GM10266 (cell line): ENCODE data around the gene GSC2.

Experiments used
- DNase-seq: peaks from one replicate; pipeline ENCODE4 v3.0.0; 2012; ENCODE audit errors: extremely low spot score
- CTCF ChIP-seq: IDR thresholded peaks from 2 replicates; pipeline ENCODE4 v1.5.1; 2012; ENCODE audit warnings: mild to moderate bottlenecking, low read depth; ENCODE audit not compliant: control insufficient read depth, insufficient read depth; ENCODE audit errors: missing control alignments

The GSC2 gene

GRCh38 chr22:19139001-19139356 lies 11.1 kb downstream of the GSC2 start:
- DNase-seq = no peak
- no peak for TF ChIP-seq CTCF

- no peak for TF ChIP-seq CTCF
- DNase-seq = no peak
Measured at GRCh38 chr22:19138217-19139000, 11.7 kb downstream of the GSC2 start.

- no peak for DNase-seq
- TF ChIP-seq CTCF = no peak
Measured at GRCh38 chr22:19137384-19138216, 12.5 kb downstream of the GSC2 start.

GRCh38 chr22:19136915-19137314 lies 13.2 kb downstream of the GSC2 start:
- no peak for DNase-seq
- no peak for TF ChIP-seq CTCF

- no peak for TF ChIP-seq CTCF
- DNase-seq = no peak
Measured at GRCh38 chr22:19134874-19135273, 15.2 kb downstream of the GSC2 start.

GRCh38 chr22:19134176-19134831 lies 15.8 kb downstream of the GSC2 start:
- DNase-seq = no peak
- no peak for TF ChIP-seq CTCF
